ENCODE measurements around the gene FXYD5.
A peak's percentile ranks its signal among the peaks of the same experiment; 100 is the strongest.
"Not testable (repeated sequence)": the region's sequence is repeated elsewhere in the genome, so short reads cannot be mapped to it uniquely, and the experiment has no call there.

The FXYD5 gene

DNA sequence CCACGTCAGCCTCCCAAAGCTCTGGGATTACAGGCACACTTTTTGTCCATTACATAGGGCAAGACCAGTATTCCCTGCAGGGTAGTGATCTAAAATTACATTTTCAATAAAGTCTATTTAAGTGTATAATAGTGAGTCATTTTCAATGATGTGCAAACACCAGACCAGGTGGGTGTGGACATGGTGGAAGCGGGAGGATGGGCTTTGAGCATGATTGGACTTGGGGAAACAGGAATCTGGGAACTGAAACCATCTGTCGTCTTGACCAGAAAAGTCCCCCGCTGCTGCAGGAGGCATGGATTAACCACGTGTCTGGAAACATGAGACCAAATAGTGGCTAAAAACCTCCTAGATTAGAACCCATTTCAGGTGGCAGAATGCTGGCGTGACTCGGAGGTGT is 34.0 kb upstream of the FXYD5 start:
- no peak for DNase-seq (ENCODE audit: low read depth)

- DNase-seq (ENCODE audit: low read depth) = no peak
Observed at GRCh38 chr19:35120898-35121297, 33.6 kb upstream of the FXYD5 start.

- DNase-seq (ENCODE audit: low read depth) = no peak
Observed at GRCh38 chr19:35122687-35123551, 31.6 kb upstream of the FXYD5 start.

DNA sequence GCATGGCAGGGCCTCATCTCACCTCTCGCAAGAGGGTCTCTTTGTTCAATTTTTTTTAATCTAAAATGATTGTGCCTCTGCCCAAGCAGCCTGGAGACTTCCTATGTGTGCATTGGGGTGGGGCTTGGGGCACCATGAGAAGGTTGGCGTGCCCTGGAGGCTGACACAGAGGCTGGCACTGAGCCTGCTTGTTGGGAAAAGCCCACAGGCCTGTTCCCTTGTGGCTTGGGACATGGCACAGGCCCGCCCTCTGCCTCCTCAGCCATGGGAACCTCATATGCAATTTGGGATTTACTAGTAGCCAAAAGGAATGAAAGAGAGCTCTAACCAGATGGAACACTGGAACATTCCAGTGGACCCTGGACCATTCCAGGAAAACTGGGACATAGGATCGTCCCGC is 31.0 kb upstream of the FXYD5 start:
- DNase-seq (ENCODE audit: low read depth) = no peak

DNA sequence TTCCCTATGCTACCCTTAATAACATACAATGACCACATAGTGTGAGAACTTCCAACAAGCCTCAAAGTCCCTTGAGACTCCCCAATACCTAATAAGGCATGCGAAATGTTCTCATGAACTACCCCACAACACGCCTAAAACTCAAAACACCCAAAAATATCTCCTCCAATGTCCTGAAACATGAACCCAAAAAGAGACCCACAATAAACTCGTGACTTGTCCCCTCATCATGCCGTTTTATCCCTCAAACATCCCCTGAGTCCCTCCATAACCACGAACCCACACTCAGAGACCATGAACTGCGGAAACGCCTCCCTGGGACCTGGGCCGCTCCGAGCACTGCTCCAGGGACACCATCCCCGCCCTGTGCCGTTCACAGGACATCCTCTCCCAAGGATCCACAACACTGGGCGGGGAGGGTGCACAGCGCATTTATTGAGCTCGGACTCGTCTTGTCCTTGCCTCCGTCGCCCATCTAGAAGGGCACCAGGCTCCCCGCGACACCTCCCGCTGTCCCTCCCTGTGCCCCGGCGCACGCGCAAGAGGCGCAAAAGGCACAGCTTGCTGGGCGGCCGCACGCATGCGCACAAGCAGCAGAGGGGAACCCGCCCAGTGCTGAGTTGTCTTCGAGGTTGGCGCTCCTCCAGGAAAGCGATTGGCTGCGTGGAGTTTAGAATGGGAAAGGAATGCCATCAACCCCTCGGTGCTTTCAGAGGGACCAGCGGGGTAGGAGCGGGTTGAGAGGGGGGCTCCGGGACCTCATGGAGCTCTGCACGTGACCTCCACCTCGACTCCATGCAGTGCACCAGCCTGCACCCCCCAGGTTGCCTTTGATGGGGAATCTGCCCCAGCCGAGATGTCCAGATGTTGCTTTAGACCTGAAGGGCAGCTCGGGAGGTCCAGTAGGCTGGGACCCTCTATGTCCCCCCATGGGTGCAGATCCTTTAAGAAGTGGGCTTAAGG is 30.2 kb upstream of the FXYD5 start:
- peak; percentile 58 for DNase-seq (ENCODE audit: low read depth)

- no peak for DNase-seq (ENCODE audit: low read depth)
Observed at GRCh38 chr19:35125270-35125717, 29.2 kb upstream of the FXYD5 start.

- no peak for DNase-seq (ENCODE audit: low read depth)
Observed at GRCh38 chr19:35125749-35126623, 28.5 kb upstream of the FXYD5 start.

DNA sequence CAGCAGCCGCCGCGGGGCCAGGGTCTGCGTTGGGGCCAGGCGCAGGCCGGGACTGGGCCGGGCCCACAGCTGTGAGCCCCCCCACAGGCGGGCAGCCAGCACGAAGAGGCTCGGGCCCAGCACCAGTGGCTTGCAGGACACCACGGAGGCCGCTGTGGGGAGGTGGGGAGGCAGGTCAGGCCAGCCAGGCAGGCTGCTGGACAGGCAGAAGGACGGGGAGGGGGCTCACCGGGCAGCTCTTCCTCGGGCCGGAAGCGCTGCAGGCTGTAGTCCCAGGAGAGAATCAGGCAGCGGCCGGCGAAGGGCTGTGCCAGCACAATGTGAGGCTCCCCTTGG is 27.9 kb upstream of the FXYD5 start:
- no peak for DNase-seq (ENCODE audit: low read depth)

GRCh38 chr19:35127871-35128270 is 26.7 kb upstream of the FXYD5 start:
- no peak for DNase-seq (ENCODE audit: low read depth)

DNA sequence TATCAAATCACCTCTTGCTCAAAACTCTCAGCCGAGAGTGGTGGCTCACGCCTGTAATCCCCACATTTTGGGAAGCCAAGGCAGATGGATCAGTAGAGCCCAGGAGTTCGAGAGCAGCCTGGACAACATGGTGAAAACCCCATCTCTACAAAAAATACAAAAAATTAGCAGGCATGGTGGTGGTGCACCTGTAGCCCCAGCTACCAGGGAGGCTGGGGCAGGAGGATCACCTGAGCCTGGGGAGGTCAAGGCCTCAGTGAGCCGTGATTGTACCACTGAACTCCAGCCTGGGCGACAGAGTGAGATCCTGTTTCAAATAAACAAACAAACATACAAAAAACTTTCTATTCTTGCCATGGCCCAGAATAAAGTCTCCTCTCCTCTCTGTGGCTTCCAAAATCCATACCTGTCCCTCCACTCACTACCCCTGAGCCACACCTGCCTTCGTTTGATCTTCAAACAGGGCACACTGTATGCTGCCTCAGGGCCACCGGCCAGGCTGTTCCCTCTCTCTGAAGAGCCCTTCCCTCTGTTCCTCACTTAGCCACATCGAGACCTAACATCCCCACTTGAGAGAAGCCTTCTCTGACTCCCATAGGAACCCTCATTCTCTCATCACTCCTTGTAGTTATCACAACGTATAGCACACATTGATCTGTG is 26.0 kb upstream of the FXYD5 start:
- no peak for DNase-seq (ENCODE audit: low read depth)

- not testable (repeated sequence) for DNase-seq (ENCODE audit: low read depth)
Observed at GRCh38 chr19:35129724-35130274, 24.7 kb upstream of the FXYD5 start.

GRCh38 chr19:35130761-35131720 is 23.5 kb upstream of the FXYD5 start:
- DNase-seq (ENCODE audit: low read depth) = no peak

DNA sequence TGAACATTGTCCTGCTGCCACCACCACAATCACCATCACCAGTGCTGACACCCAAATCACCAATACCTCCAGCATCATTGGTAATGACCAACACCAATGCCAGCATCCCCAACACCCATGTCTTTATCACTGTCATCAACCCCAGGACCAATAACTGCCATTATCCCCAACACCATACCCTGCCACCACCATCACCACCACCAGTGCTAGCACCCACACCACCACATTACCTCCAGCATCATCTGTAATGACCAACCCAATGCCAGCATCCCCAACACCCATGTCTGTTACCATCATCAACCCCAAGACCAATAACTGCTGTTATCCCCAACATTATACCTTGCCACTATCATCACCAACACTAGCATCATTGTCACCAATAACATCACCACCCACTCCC is 22.3 kb upstream of the FXYD5 start:
- no peak for DNase-seq (ENCODE audit: low read depth)

GRCh38 chr19:35133826-35134225 is 20.7 kb upstream of the FXYD5 start:
- DNase-seq (ENCODE audit: low read depth) = no peak

DNA sequence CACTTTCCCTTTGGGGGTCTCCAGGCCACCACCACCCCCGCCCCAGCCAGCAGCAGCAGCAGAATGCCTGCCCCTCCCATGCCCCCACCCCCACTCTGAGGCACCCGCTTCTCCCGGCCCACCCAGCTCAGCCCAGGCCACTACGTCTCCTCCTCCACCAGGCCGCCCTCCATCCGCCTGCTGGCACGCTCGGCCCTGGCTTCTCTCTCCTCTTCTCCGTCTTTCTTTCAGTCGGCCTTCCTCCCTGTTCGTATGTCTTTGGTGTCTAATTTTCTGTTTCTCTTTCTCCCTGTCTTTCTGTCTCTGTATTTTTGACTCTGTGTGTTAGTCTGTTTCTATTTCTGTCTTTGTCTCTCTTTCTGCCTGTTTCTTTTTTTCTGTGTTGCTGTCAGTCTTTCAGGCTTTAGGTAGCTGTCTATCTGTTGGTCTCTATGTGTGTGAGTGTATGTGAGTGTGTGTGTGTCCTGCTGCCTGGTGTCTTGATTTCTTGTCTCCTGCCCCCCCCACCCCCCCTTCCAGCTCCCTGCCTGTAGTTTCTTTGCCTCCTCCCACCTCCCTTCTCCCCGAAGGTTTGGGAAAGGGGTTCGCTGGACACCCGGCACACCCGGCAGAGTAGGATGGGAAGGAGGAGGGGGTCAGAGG is 19.8 kb upstream of the FXYD5 start, which contains the start of gene LGI4:
TSS of gene LGI4 (minus strand) at position 459 of the 642 bp plus-strand sequence. CDS start at position 80, 379 bp downstream.
- no peak for DNase-seq (ENCODE audit: low read depth)

DNA sequence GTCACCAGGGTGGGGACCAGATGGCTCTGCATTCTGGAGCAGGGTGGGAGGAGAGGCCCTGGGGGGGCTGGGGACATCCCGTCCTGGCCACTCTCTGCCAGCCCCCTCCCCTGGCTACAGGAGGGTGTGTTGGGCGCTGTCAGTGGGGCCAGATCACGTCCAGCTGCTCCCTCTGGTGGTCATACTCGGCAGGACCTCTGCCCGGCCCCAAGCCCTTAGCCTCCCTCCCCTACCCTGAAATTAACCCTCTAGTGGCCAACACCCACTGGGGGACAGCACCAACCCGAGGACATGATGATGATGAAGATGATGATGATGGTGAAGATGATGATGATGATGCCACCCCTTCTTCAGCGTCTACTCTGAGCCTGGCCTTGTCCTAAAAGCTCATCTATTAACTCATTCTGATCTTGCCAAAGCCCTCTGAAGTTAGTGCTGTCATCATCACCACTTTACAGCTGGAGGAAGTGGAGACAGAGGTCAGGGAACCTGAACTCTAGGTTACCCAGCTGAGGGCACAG is 19.1 kb upstream of the FXYD5 start:
- no peak for DNase-seq (ENCODE audit: low read depth)

DNA sequence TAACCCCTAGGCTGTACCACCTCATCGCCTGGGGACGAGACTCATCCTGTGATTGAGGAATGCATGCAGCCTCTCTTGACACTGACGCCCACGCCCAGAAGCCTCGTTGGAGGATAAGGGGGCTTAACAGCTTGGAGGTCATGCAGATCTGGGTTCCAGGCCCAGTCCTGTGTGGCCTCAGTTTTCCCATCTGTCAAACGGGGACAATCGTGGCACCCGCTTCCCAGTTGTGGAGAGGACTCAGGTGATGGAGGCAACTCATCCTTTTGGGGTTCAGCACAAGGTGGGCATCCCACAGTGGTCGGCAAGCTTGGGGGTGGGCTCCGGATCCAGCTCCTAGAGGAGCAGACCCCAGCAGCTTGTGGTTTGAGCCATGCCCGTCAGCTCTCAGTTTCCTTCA is 18.3 kb upstream of the FXYD5 start:
- no peak for DNase-seq (ENCODE audit: low read depth)

DNA sequence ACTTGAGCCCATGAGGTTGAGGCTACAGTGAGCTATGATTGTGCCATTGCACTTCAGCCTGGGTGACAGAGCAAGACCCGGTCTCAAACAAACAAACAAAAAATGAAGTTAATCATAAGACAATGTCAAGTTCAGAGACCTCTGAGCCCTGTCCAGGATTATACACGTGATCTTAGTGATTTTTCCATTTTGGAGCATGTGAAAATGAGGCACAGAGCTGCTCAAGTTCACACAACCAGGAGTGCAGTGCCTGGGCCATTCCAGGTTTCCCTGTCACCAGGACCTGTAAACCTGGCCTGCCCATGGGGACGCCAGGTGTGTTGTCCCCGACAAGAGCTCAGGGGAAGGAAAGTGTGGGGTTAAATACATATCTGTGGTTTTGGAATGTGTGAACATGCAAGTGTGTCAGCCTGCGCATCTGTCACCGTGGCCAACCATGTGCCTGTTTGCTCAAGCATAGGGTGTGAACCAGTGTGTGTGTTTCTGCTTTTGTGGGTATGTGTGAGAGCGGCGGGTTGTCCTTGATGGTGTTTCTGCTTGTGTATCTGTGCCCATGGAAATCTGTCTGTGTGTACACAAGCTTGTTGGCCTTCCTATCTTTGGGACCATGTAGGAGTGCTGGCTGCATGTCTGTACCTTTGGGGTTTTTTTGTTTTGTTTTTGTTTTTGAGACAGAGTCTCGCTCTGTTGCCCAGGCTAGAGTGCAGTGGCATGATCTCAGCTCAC is 17.4 kb upstream of the FXYD5 start:
- DNase-seq (ENCODE audit: low read depth) = no peak
